Astrocyte (in vitro differentiated cells and primary cell): ENCODE results near the gene ZNF83. TPM values are rescaled to one million over a fixed set of nuclear protein-coding genes. Genes with fewer than 3 reads are reported as not detected.

ENCODE experiments used
- DNase-seq: peaks from one replicate; pipeline ENCODE4 v3.0.0-alpha.2; 2010; ENCODE audit warnings: low read depth
- FAIRE-seq: peaks from 2 replicates; lab custom pipeline; 2011; peaks lifted over from hg19 to GRCh38; lab: Jason Lieb, UNC
- H2AFZ ChIP-seq: 2 replicates; pipeline ENCODE4 v1.6.0; 2012; ENCODE audit warnings: low read depth, low read length, inconsistent platforms
- H3K27ac ChIP-seq: 2 replicates; pipeline ENCODE4 v1.5.1; 2011; ENCODE audit warnings: low read depth, low read length, inconsistent platforms
- H3K27me3 ChIP-seq: 2 replicates; pipeline ENCODE4 v1.6.0; 2011; ENCODE audit warnings: low read length, inconsistent platforms; ENCODE audit not compliant: insufficient read depth
- H3K36me3 ChIP-seq: 2 replicates; pipeline ENCODE4 v1.5.1; 2011; ENCODE audit warnings: low read length, inconsistent platforms; ENCODE audit not compliant: insufficient read depth
- H3K4me1 ChIP-seq: 2 replicates; pipeline ENCODE4 v1.5.1; 2011; ENCODE audit warnings: low read length, inconsistent platforms; ENCODE audit not compliant: insufficient read depth
- H3K4me2 ChIP-seq: 2 replicates; pipeline ENCODE4 v1.6.0; 2012; ENCODE audit warnings: low read length, inconsistent platforms
- H3K4me3 ChIP-seq: 2 replicates; pipeline ENCODE4 v1.5.1; 2011; ENCODE audit warnings: low read depth, mild to moderate bottlenecking, low read length, inconsistent platforms; ENCODE audit not compliant: insufficient read depth
- H3K79me2 ChIP-seq: 2 replicates; pipeline ENCODE4 v1.6.0; 2012; ENCODE audit warnings: mild to moderate bottlenecking, low read length, inconsistent platforms; ENCODE audit not compliant: insufficient read depth
- H3K9ac ChIP-seq: 2 replicates; pipeline ENCODE4 v1.6.0; 2012; ENCODE audit warnings: mild to moderate bottlenecking, low read length, inconsistent platforms
- H3K9me3 ChIP-seq: 2 replicates; pipeline ENCODE4 v1.5.1; 2012; ENCODE audit warnings: low read depth, mild to moderate bottlenecking, low read length, inconsistent platforms; ENCODE audit not compliant: insufficient read depth
- H4K20me1 ChIP-seq: 2 replicates; pipeline ENCODE4 v1.6.0; 2012; ENCODE audit warnings: low read length, inconsistent platforms; ENCODE audit not compliant: insufficient read depth
- H3K27ac Mint-ChIP-seq: one replicate; pipeline ENCODE4 v1.8.0; 2021; ENCODE audit warnings: mild to moderate bottlenecking, mixed read lengths; ENCODE audit not compliant: unreplicated experiment
- H3K27me3 Mint-ChIP-seq: one replicate; pipeline ENCODE4 v1.8.0; 2021; ENCODE audit warnings: low read depth, mixed read lengths; ENCODE audit not compliant: unreplicated experiment
- H3K36me3 Mint-ChIP-seq: one replicate; pipeline ENCODE4 v1.8.0; 2021; ENCODE audit warnings: low read depth, mixed read lengths; ENCODE audit not compliant: unreplicated experiment
- H3K4me1 Mint-ChIP-seq: one replicate; pipeline ENCODE4 v1.8.0; 2021; ENCODE audit warnings: low read depth, mixed read lengths; ENCODE audit not compliant: unreplicated experiment
- H3K4me3 Mint-ChIP-seq: one replicate; pipeline ENCODE4 v1.8.0; 2021; ENCODE audit warnings: mild to moderate bottlenecking, moderate library complexity, mixed read lengths; ENCODE audit not compliant: unreplicated experiment
- H3K9me3 Mint-ChIP-seq: one replicate; pipeline ENCODE4 v1.8.0; 2021; ENCODE audit warnings: mild to moderate bottlenecking, mixed read lengths; ENCODE audit not compliant: unreplicated experiment
- CTCF ChIP-seq: IDR thresholded peaks from 2 replicates; pipeline ENCODE4 v1.5.1; 2011; ENCODE audit warnings: low read depth, mild to moderate bottlenecking, inconsistent platforms, low read length, moderate library complexity; ENCODE audit not compliant: insufficient read depth
- EZH2 ChIP-seq: IDR thresholded peaks from 2 replicates; pipeline ENCODE4 v1.6.1; 2012; ENCODE audit warnings: mild to moderate bottlenecking, low read length, inconsistent platforms; ENCODE audit not compliant: insufficient read depth
- total RNA-seq: library from RNA; stranded (reverse); gene quantifications from 2 replicates; pipeline ENCODE4 v1.2.1, GENCODE V29; 2021

Gene ZNF83
- total RNA-seq, 1 donor from 2014 or later = 35.4 TPM

GRCh38 chr19:52664461-52664860 is 26.3 kb upstream of the ZNF83 start:
- Histone ChIP-seq H3K27ac (no peak overlapping the region), H3K4me3 (no peak overlapping the region), H4K20me1 (peaks cover 14% of the 10 kb centered on the region), H3K79me2 (no peaks in the 10 kb centered on the region), H2AFZ (no peak overlapping the region), H3K36me3 (peaks cover 14% of the 10 kb centered on the region), H3K27me3 (no peaks in the 10 kb centered on the region), H3K9ac (no peak overlapping the region), H3K9me3 (no peaks in the 10 kb centered on the region), H3K4me2 (no peak overlapping the region), H3K4me1 (peaks cover 2% of the 10 kb centered on the region)
- Mint-ChIP-seq H3K36me3 (peaks cover 24% of the 10 kb centered on the region), H3K27me3 (no peaks in the 10 kb centered on the region), H3K27ac (no peak overlapping the region), H3K9me3 (peaks cover 4% of the 10 kb centered on the region), H3K4me3 (no peak overlapping the region), H3K4me1 (peaks cover 42% of the 10 kb centered on the region)
- DNase-seq = no peak
- no peak for FAIRE-seq
- TF ChIP-seq EZH2 = no peak
- TF ChIP-seq CTCF = no peak

GRCh38 chr19:52662631-52663030 is 24.5 kb upstream of the ZNF83 start:
- H3K27me3 ChIP-seq = no peaks in the 10 kb centered on the region

More at GRCh38 chr19:52662631-52663030, 24.5 kb upstream of the ZNF83 start:
- FAIRE-seq (no peak), DNase-seq (peak; percentile 10)
- Histone ChIP-seq H2AFZ (no peak overlapping the region), H3K79me2 (no peaks in the 10 kb centered on the region), H3K4me3 (no peak overlapping the region), H3K9ac (no peak overlapping the region), H3K4me1 (peaks cover 2% of the 10 kb centered on the region), H4K20me1 (peaks cover 12% of the 10 kb centered on the region), H3K27ac (no peak overlapping the region), H3K4me2 (no peak overlapping the region), H3K9me3 (no peaks in the 10 kb centered on the region), H3K36me3 (peaks cover 20% of the 10 kb centered on the region)
- Mint-ChIP-seq H3K36me3 (peaks cover 32% of the 10 kb centered on the region), H3K27me3 (no peaks in the 10 kb centered on the region), H3K4me1 (peaks cover 44% of the 10 kb centered on the region), H3K27ac (no peak overlapping the region), H3K9me3 (peaks cover 4% of the 10 kb centered on the region), H3K4me3 (no peak overlapping the region)
- TF ChIP-seq CTCF = no peak
- TF ChIP-seq EZH2 = no peak
